HepG2 (cell line): ENCODE results near the gene SCIN. TPM values are rescaled to one million over a fixed set of nuclear protein-coding genes. Genes with fewer than 3 reads are reported as not detected.

Experiments used
- ATAC-seq: fragments of 200-7000 bp; cut with Tn5 transposase; 3 replicates; pipeline ENCODE4 v1.9.1; 2020; ENCODE audit warnings: mild to moderate bottlenecking, moderate library complexity
- BruUV-seq: library from RNA; stranded (reverse); fragments of 400-500 nt; replicated peaks from 2 replicates; lab custom pipeline; 2021; lab: Mats Ljungman, UMichigan
- CTCF ChIA-PET: fragments of 300-600 bp; formaldehyde crosslinking; extraction: SDS; loops from one replicate; lab custom pipeline; 2021; ENCODE audit warnings: low total read pairs, inconsistent platforms, low intra/inter-chr PET ratio; lab: Yijun Ruan, JAX
- POLR2A ChIA-PET: fragments of 350-600 bp; sonication (Branson Sonifier 250); formaldehyde crosslinking; loops from one replicate; lab custom pipeline; 2020; ENCODE audit warnings: antibody characterized with exemption, inconsistent platforms; lab: Yijun Ruan, JAX
- DNase-seq: peaks from one replicate; pipeline ENCODE4 v3.0.0-alpha.2; 2015; ENCODE audit warnings: low spot score
- FAIRE-seq: peaks from 3 replicates; lab custom pipeline; 2011; peaks lifted over from hg19 to GRCh38; lab: Jason Lieb, UNC
- H2AFZ ChIP-seq: one replicate; pipeline ENCODE4 v1.6.1; 2011; ENCODE audit warnings: low read length, inconsistent platforms
- H3K27ac ChIP-seq: fragments of 300-600 bp; 3 replicates; pipeline ENCODE4 v1.8.0; 2011; ENCODE audit warnings: mixed run types, mild to moderate bottlenecking, mixed read lengths, low read length, inconsistent platforms; ENCODE audit not compliant: insufficient read depth; ENCODE audit errors: extremely low read length
- H3K27me3 ChIP-seq, 2 experiments: fragments of 200-600 bp in 1 of 2; 2 replicates in 1 of 2; 3 replicates in 1 of 2; pipeline versions ENCODE4 v1.6.0 to v1.8.0; 2011; ENCODE audit warnings: low read length in 2 of 2, mild to moderate bottlenecking in 2 of 2, moderate library complexity in 2 of 2, inconsistent platforms in 1 of 2; ENCODE audit not compliant: insufficient read depth in 2 of 2, control insufficient read depth in 1 of 2
- H3K36me3 ChIP-seq, 2 experiments: fragments of 200-600 bp in 1 of 2; replicated peaks in 1 of 2; 2 replicates in 1 of 2; 3 replicates in 1 of 2; pipeline versions ENCODE4 v1.5.1 to v1.8.0; 2011; ENCODE audit warnings: low read length in 2 of 2, inconsistent platforms in 1 of 2; ENCODE audit not compliant: insufficient read depth in 2 of 2, control insufficient read depth in 1 of 2
- H3K4me1 ChIP-seq: 2 replicates; pipeline ENCODE4 v1.5.1; 2012; ENCODE audit warnings: low read length, inconsistent platforms; ENCODE audit not compliant: insufficient read depth
- H3K4me2 ChIP-seq: 2 replicates; pipeline ENCODE4 v1.6.0; 2011; ENCODE audit warnings: low read depth, low read length, inconsistent platforms
- H3K4me3 ChIP-seq, 3 experiments: fragments of 200-600 bp in 1 of 3; sonication (generic), shearing (Covaris generic) in 1 of 3; replicated peaks in 1 of 3; 2 replicates each; pipeline ENCODE4 v1.5.1; 2011 to 2016; ENCODE audit warnings: low read length in 3 of 3, inconsistent platforms in 2 of 3, low read depth in 2 of 3, mild to moderate bottlenecking in 2 of 3, control low read depth in 1 of 3, mixed read lengths in 1 of 3; ENCODE audit not compliant: insufficient read depth in 1 of 3
- H3K79me2 ChIP-seq: one replicate; pipeline ENCODE4 v1.6.1; 2011; ENCODE audit warnings: low read length, inconsistent platforms; ENCODE audit not compliant: insufficient read depth
- H3K9ac ChIP-seq: 2 replicates; pipeline ENCODE4 v1.6.0; 2011; ENCODE audit warnings: mild to moderate bottlenecking, low read depth, low read length, inconsistent platforms; ENCODE audit not compliant: insufficient read depth
- H3K9me3 ChIP-seq: 2 replicates; pipeline ENCODE4 v1.5.1; 2012; ENCODE audit warnings: mild to moderate bottlenecking, low read length
- H4K20me1 ChIP-seq: 2 replicates; pipeline ENCODE4 v1.6.0; 2011; ENCODE audit warnings: inconsistent platforms, mild to moderate bottlenecking, low read length, moderate library complexity; ENCODE audit not compliant: insufficient read depth
- CENPX ChIP-seq: sonication (generic); formaldehyde crosslinking; IDR thresholded peaks from 2 replicates; pipeline ENCODE4 v1.9.0; 2021; ENCODE audit warnings: mild to moderate bottlenecking, missing genetic modification reagents, moderate library complexity
- HIVEP1 ChIP-seq: sonication (generic); formaldehyde crosslinking; IDR thresholded peaks from 2 replicates; pipeline ENCODE4 v1.4.0; 2020; ENCODE audit warnings: mild to moderate bottlenecking, missing genetic modification reagents
- HNF4A ChIP-seq: sonication (generic); formaldehyde crosslinking; IDR thresholded peaks from 2 replicates; pipeline ENCODE4 v1.4.0; 2020; ENCODE audit warnings: missing genetic modification reagents
- PRMT3 ChIP-seq: sonication (generic); formaldehyde crosslinking; IDR thresholded peaks from 2 replicates; pipeline ENCODE4 v1.8.1; 2022; ENCODE audit warnings: low read depth, mild to moderate bottlenecking, moderate library complexity, missing genetic modification reagents, borderline replicate concordance
- REL ChIP-seq: sonication (generic); formaldehyde crosslinking; conservative IDR thresholded peaks from 2 replicates; pipeline ENCODE4 v1.8.0; 2022; ENCODE audit warnings: mild to moderate bottlenecking, missing genetic modification reagents, moderate library complexity
- ZBTB14 ChIP-seq: sonication (generic); formaldehyde crosslinking; IDR thresholded peaks from 2 replicates; pipeline ENCODE4 v1.4.0; 2020; ENCODE audit warnings: missing genetic modification reagents
- ZBTB37 ChIP-seq: sonication (generic); formaldehyde crosslinking; IDR thresholded peaks from 2 replicates; pipeline ENCODE4 v1.4.0; 2020; ENCODE audit warnings: mild to moderate bottlenecking, missing genetic modification reagents
- ZKSCAN8 ChIP-seq: IDR thresholded peaks from 2 replicates; pipeline ENCODE4 v1.6.1; 2016; ENCODE audit warnings: borderline replicate concordance, missing genetic modification reagents, missing compliant biosample characterization
- ZNF142 ChIP-seq: sonication (generic); formaldehyde crosslinking; IDR thresholded peaks from 2 replicates; pipeline ENCODE4 v1.4.0; 2020; ENCODE audit warnings: missing genetic modification reagents
- ZNF569 ChIP-seq: sonication (generic); formaldehyde crosslinking; IDR thresholded peaks from 2 replicates; pipeline ENCODE4 v1.5.0; 2020; ENCODE audit warnings: mild to moderate bottlenecking, missing genetic modification reagents, moderate library complexity, borderline replicate concordance
- ZNF598 ChIP-seq: sonication (generic); formaldehyde crosslinking; IDR thresholded peaks from 2 replicates; pipeline ENCODE4 v1.5.1; 2020; ENCODE audit warnings: mild to moderate bottlenecking, missing genetic modification reagents, borderline replicate concordance
- ZSCAN5A ChIP-seq: sonication (generic); formaldehyde crosslinking; IDR thresholded peaks from 2 replicates; pipeline ENCODE4 v1.8.0; 2022; ENCODE audit warnings: mild to moderate bottlenecking, missing genetic modification reagents, borderline replicate concordance
- WGBS: methylation state at CpG from one replicate; pipeline ENCODE4 v1.1.6; 2017; ENCODE audit warnings: low lambda C conversion rate; 5-methylcytosine and 5-hydroxymethylcytosine counted together
- in situ Hi-C: cut with HindIII; loops from 2 replicates; pipeline ENCODE4 v1.10.0; 2017; ENCODE audit warnings: low pct_unique_long_range_greater_than_20kb; ENCODE audit not compliant: extremely low pct_ligation_motif_present
- intact Hi-C: fragments of 100-400 bp; cut with micrococcal nuclease; formaldehyde crosslinking; loops from one replicate; pipeline ENCODE4 v1.10.0; 2022; ENCODE audit not compliant: unreplicated experiment
- polyA plus RNA-seq, 8 experiments: library from polyadenylated mRNA; depleted of rRNA in 3 of 8; stranded (reverse) in 7 of 8; unstranded in 1 of 8; fragments of >200 nt; fragmentation: Illumina TruSeq in 4 of 8; extraction: Trizol in 4 of 8; gene quantifications; 2 replicates each; pipeline versions ENCODE4 v1.2.1 to v1.2.3, GENCODE V29; 2011 to 2016; ENCODE audit warnings: low read depth in 4 of 8, missing spikeins in 1 of 8, mixed read lengths in 1 of 8; ENCODE audit not compliant: insufficient read depth in 1 of 8
- total RNA-seq, 5 experiments: library from RNA; depleted of rRNA; stranded (reverse); fragments of >200 nt; fragmentation: Illumina TruSeq; extraction: Trizol; gene quantifications; 2 replicates each; pipeline ENCODE4 v1.2.3, GENCODE V29; 2016; ENCODE audit warnings: low read depth in 1 of 5

Gene SCIN
- total and polyA plus RNA-seq, 2 of the 13 experiments (the other 11 are each of a cell fraction or from before 2014, with no cell fraction given) = not detected

DNA sequence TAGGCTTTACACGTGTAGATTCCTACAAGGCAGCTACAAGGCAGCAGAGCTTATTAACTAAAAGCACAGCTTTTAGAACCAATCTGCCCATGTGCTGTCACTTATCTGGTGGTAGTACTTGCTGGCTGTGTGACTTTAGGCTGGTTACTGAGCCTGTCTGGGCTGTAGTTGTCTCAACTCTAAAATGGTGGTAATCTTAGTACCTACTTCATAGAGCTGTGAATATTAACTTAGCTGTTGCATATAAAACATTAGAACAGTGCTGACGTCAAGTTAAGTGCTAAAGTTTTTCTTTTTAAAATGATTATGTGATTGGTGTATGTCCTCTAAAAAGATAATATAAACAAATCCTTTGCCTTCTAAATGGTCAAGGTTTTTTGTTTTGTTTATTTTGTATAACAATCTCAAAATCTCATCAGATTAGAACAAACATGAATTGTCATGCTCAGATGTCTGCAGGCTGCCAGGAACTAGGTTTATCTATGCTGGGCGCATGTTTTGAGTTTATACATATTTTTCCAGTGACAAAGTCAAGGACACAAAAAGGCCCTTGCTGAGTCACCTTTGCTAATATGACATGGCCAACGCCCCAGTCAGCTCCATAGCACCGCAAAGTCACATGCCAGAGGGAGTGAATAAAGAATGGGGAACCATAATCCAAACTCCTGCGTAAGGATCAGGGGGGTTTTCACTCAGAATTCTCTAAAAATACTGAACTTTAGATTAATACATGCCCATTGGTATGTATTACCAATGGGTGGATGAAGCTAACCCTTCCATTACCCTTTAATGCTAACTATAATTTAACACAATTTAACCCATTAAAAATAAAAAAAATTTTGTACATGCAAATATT, 77.1 kb downstream of the SCIN start:
- no peak overlapping the region for H3K9ac ChIP-seq
- ChIA-PET CTCF (no interaction called here), POLR2A (interaction anchor here (0.9 to 1.5 kb wide), 3 partner anchors 12 to 369 kb away, joined by 3 to 11 read pairs (median 7); partner anchors contain the start of gene ARL4A)
- H3K9me3 ChIP-seq = no peaks in the 10 kb centered on the region
- no peaks in the 10 kb centered on the region for H3K79me2 ChIP-seq
- no peak overlapping the region for H3K4me2 ChIP-seq
- ATAC-seq (peak; percentile 87), DNase-seq (peak; percentile 92), FAIRE-seq (no peak)
- no peak overlapping the region for H3K4me3 ChIP-seq
- 52% methylated on average over 6 of the region's 6 CpGs for WGBS
- peak overlapping the region; percentile 59 for H3K27ac ChIP-seq
- H3K27me3 ChIP-seq = no peaks in the 10 kb centered on the region
- H4K20me1 ChIP-seq = no peaks in the 10 kb centered on the region
- intact Hi-C loops = loop anchor here (10.0 kb wide), 1 partner anchor 297 kb away; no protein-coding TSS in a partner anchor
- BruUV-seq = no TSS peak
- H2AFZ ChIP-seq = no peak overlapping the region
- H3K36me3 ChIP-seq = no peaks in the 10 kb centered on the region
- in situ Hi-C loops = loop anchor here (10.0 kb wide), 1 partner anchor 297 kb away; no protein-coding TSS in a partner anchor
- peaks cover 49% of the 10 kb centered on the region for H3K4me1 ChIP-seq
- TF ChIP-seq ZNF598 (CRISPR knock-in tag) (no peak), CENPX (CRISPR knock-in tag) (no peak), HIVEP1 (CRISPR knock-in tag) (no peak), ZBTB37 (CRISPR knock-in tag) (no peak), ZNF569 (no peak), PRMT3 (no peak), ZKSCAN8 (no peak), ZBTB14 (CRISPR knock-in tag) (no peak), ZSCAN5A (no peak), ZNF142 (CRISPR knock-in tag) (no peak), HNF4A (CRISPR knock-in tag) (peak; percentile 42; the same call in 1 of the 2 replicates), REL (CRISPR knock-in tag) (no peak)
